Putamen (tissue), 1 donor: ENCODE data around the gene LAMA5.

Experiments
- DNase-seq: peaks from one replicate; pipeline ENCODE4 v3.0.0-alpha.2; 2016; ENCODE audit warnings: low spot score

The LAMA5 gene

DNA sequence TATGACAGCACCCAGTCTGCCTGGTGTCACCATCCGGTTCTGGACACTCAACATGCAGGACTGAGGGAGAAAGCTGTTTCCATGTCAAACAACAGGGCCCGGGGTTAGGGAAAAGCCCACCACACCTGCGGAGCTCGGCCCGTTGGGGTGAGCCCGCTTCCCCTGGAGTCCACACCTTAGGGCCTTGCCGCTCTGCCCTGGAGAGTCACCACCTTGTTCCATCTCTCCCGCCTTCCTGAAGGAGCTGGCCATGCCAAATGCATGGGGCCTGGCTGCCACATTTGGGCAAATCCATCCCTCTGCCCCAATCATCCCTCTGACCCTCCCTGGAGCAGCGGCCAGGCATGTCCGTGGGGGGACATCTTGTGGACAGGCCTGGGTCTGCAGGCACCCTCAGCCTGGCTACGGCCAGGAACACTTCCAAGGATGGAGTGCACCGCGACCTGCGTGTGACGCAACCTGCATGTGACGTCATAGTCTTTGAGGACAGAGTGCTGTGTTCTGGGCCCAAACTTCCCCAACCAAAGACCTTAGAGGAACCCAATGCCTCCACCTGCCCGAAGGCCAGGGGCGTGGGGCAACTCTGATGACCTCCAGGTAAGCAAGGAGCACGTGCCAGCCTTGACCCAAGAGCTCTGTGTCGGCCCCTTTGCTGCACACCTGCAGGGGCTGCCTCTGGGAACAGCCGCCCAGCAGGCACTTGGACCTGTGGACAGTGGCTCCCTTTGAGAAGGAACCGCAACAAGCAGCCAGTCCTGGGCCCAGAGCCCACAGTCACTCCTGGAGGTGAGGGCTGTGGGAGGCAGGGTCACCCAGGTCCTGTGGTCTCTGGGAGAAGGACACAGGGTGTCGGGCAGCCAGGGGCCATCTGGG, 38.2 kb upstream of the LAMA5 start:
- no peak for DNase-seq

DNA sequence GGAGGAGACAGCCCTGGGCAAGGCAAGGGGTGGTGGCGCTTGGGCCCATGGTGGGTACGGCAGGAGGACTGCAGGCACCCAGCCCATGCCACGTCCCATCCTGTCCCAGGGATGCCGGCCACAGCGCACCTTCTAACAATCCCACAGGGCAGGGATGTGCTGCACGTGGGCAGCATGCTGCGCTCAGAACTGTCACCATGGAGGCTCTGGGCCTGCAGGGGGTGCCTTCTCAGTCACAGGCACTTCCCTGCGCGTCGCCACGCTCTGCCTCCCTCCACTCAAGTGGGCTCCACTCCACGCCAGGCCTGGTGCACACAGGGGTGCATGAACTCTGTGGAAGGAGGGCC, 37.6 kb upstream of the LAMA5 start:
- no peak for DNase-seq

DNA sequence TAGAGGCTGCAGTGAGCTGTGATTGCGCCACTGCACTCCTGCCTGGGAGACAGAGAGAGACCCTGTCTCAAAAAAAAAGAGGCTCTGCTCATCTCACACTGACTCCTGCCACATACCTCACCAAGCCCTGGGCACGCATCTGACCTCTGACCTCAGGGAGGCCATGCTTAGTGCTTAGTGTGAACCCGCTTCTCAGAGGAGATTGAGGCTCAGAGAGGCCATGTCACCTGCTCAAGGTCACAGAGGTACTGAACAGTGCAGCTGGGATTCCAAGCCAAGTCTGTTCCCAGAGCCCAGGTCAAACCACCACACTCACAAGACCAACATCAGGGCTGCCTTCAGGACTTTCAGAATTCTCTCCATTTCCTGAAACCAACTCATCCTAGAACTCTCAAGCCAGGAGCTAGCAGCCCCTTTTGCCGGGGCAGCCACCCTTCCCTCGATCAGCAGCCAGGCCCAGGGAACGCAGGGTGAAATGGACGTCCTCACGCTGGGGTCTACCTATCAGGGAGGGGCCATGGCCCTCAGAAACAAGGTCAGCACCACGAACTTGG, 37.1 kb upstream of the LAMA5 start:
- no peak for DNase-seq

GRCh38 chr20:62403331-62403730, 36.2 kb upstream of the LAMA5 start:
- DNase-seq: no peak

DNA sequence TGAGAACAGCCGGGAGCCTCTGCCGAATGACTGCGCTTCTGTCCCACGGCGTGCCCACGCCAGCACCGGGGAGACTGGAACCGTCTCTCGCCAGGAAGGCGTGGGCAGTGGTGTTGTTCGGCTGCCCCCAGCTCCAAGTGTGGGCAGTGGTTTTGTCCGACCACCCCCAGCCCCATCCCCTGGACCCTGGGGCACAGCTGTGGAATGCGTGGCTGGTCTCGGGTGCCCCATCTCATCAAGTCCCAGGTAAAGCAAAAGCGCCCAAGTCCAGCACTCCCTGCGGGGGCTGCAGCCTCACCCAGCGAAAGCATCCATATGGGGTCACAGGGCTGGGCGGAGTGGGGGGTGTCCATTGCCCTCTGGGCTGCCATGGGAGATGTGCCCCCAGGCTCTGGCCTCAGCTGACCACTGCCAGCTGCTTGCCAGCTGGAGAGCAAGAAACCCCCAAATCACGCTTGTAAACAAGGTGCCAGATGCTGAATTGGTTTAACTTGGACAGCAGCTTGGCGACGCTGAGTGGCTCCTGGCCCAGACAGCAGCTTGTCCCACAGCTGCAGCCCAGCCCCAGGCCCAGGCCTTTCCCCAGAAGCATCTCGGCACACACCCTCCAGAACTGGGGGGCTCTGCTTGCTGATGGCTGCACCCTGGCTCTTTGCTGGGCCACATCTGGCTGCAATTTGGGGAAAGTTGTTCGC, 35.5 kb upstream of the LAMA5 start:
- no peak for DNase-seq

GRCh38 chr20:62401331-62401779, 34.2 kb upstream of the LAMA5 start:
- DNase-seq: no peak

- DNase-seq: no peak
These were observed 33.4 kb upstream of the LAMA5 start for GRCh38 chr20:62400541-62400940.

- DNase-seq: no peak
These were observed 32.9 kb upstream of the LAMA5 start for GRCh38 chr20:62400021-62400420.

DNA sequence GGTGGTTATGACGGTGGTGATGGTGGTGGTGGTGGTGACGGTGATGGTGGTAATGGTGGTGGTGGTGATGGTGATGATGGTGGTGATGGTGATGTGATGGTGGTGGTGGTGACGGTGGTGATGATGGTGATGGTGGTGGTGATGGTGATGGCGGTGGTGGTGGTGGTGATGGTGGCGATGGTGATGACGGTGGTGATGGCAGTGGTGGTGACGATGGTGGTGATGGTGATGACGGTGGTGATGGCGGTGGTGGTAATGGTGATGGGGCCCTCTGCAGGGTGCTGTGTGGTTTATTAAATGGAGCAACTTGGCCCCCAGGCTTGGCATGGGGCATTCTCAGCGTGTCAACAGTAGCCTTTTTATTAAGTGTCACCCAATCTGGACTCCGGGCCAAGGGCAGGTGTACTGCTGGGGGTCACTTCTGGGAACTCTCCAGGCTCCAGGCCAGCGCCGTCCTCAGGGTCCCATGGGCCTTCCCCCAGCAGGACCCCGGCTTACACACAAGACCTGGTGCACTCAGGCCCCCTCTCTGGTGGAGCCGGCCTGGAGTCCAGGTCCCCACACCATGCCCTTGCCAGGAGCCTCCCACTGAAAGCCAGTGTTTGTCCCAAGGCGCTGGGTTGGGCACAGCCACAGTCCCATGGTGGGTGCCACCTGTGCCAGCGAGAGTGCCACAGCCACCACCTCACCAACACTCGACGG, 31.2 kb upstream of the LAMA5 start:
- no peak for DNase-seq

DNA sequence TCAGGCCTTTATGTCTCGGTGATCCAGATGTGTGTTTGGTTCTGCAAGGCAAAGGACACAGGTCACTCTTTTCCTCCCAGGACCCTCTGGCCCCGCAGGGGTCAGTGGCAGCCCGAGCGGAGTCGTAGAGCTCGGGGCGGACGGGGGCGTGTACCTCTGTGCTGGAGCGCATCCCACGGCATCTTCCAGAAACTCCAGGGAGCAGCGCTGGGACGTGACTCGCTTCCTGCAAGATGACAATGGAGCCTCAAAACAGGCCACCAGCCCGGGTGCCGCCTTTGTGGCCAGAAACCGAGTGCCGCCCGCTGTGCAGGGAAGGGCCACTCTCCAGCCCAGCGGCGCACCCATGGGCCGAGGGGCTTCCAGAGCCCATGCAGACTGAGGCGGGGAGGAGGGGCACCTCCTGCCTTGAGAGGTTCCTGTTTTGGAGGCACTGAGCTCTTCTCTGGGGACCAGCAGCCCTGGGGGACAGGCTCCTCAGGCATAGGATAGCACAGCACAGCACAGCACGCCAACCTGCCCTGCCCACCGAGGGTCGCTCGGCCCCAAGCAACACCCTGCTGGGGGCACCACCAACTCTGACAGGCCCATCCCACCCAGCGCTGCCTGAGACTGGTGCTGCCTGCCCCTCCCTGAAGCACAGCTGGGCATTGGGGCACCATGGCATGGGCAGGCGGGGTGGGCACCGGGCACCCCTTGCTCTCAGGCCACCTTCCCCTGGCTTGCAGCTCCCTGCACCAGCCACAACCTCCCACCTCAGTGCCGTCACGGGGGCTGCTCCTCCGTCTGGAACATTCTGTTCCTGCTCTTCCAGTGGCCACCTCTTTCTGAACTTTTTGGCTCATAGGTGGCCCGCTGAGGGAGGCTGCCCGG, 29.5 kb upstream of the LAMA5 start:
- DNase-seq: no peak

DNA sequence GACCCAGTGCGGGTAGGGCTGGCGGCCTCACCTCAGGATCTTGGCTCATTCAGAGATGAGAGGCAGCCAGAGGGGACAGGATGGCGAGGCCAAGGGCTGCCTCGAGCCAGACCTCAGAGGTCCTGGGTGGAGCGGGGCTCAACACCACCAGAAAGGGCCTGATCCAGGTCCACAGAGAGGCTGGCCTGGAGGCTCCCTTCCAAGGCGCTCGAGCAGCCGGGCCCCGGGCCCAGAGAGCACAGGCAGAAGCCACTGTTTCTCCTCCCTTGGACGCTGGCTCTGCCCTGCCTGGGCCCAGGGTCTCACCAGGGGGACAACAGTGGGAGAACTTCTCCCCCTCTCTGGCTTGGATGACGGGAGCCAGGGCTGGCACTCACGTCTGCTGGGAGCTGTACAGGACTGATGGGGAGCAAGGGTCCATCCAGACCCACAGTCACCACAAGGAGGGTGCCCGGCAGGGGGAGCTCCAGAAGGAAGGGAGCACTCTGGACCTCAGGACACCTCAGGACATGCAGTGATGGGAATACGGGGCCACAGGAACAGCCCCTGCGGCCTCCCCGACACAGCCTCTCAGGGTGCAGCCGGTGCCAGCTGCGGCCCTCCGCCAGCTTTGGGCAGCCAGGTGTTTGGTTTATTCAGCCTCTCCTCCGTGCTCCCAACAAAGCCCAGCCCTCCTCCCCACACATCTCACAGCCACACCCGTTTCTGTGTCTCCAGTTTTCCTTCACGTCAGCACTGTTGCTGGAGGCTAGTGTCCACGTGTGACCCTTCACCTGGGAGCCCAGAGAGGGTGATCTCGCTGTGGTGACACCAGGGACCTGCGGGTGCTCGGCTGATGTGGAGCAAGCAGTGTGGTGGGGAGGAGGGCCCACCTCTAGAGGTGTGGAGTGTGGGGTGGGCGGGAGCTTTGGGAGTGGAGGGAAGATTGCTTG, 28.5 kb upstream of the LAMA5 start:
- DNase-seq: no peak

- DNase-seq: no peak
These were observed 27.4 kb upstream of the LAMA5 start for GRCh38 chr20:62394248-62395245.

- DNase-seq: no peak
These were observed 26.7 kb upstream of the LAMA5 start for GRCh38 chr20:62393830-62394229.

- DNase-seq: no peak
These were observed 26.2 kb upstream of the LAMA5 start for GRCh38 chr20:62393335-62393665.

GRCh38 chr20:62392621-62393334, 25.7 kb upstream of the LAMA5 start:
- DNase-seq: no peak

DNA sequence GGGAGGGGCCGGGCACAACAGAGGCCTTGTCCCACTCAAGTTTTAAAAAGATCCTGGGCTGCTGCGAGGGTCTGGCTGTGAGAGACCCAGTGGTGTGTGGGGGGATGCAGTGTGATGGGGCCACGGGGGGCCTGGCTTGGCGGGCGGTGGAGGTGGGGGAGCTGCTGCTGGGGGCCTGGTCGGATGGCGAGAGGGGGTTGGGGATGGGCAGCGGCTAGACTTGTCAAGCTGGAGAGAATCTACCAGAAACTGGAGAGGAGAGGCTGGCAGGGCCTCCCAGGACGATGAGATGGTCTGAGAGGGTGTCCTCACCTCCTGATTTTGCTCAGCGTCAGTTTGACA, 24.9 kb upstream of the LAMA5 start:
- no peak for DNase-seq

DNA sequence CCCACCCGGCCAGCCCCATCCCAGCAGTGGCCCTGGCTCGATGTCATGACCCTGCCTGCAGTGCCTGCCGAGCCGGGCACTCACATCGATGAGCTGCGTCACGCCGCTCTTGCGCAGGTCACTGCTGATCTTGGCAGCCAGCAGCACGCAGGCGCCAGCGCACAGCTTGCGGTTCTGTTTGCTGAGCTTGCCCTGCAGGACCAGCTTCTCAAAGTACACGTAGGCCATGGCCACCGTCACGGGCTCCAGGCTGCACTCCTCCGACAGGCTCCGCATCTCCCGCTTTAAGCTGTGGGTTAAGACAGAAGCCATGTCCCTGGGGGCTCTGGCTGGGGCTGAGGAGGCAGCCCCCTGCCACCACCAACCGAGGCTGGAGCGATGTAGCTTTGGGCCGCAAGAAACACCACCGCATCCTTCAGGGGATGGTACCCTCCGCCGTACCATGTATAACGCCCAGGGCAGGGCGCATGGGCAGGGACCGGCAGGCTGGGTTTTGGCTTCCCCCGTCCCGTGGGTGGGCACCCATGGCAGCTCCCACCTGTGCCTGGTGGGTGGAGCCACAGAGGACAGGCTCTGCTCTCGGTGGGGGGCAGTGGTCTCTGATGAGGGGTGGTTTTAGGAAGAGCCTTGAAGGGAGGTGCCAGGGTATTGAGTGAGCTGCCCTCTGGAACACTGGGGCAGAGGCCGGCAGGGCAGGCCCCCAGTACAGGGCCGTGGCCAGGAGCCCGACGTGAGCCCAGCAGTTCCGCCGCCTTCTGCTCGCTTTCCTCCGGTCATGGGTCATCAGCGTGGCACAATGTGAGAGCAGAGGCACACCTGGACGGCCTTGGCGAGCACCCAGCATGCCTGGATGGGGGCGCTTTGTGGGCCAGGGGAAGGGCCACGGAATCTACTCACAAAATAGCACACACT, 24.3 kb upstream of the LAMA5 start:
- no peak for DNase-seq
